GM19193 (cell line): ENCODE measurements around the gene MTR.

Experiments used
- POLR2A ChIP-seq: IDR thresholded peaks from 4 replicates; pipeline ENCODE4 v1.6.1; 2011; ENCODE audit not compliant: insufficient read depth, insufficient read length; ENCODE audit errors: extremely low read depth

The MTR gene

DNA sequence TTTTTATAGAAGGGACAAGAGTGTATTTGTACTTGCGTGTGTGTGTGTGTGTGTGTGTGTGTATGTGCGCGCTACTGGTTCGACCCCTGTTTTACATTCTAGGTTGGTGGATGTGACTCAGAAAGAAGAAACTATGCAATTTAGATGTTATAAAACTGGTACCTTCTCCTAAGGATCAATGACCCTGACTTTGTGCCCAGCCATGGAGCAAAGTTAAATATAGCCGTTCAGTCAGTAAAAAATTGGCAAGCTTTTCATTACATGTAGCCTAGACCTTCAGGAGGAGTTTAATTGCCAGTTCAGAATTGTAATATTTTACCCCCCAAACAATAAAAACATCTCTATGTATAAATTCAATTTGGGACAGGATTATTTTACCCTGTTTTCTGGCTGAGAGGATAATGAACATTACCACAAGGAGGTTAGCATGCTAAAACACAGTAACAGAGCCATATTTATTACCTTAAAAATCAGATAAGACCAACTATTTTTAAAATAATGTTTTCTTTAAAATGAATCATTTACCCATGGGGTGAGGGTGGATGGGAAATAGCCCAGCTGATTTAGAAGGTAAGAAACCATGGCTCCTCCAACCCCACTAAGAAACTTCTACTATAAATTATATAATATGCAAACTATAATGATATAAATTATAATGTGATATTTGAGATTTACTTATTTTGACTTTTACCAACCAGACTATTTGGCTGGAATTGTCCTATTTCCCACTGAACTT is 33.5 kb upstream of the MTR start:
- TF ChIP-seq POLR2A = no peak

DNA sequence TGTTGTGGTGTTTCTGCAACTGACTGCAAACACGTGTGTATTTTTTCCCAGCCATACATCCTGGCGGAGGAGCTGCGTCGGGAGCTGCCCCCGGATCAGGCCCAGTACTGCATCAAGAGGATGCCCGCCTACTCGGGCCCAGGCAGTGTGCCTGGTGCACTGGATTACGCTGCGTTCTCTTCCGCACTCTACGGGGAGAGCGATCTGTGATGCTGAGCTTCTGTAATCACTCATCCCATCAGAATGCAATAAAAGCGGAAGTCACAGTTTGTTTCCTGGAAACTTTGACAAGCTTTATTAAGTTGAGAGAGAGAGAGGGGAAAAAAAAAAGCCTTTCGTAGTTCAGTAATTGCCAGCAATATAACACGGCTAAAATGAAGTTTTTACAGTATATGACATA is 32.7 kb upstream of the MTR start:
- no peak for TF ChIP-seq POLR2A

GRCh38 chr1:236765831-236766230 is 29.3 kb upstream of the MTR start:
- no peak for TF ChIP-seq POLR2A

DNA sequence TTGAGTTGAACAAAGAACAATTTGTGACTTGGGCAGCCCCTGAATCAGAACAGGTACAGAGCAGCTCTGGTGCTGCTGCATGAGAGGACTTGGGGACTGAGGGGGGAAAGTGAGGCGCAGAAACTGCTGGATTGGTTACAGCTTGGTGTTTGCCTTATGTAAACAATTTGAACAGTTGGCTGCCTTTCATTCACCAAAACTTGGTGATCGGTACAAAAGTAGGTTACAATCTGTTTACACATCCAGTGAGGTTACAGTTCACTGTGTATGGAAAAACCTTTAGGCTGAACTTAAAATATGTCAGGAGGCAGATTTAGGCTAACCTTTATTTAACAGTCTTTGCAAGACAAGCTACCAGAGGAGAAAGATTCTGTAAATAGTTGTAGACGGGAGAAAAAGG is 28.6 kb upstream of the MTR start:
- no peak for TF ChIP-seq POLR2A

DNA sequence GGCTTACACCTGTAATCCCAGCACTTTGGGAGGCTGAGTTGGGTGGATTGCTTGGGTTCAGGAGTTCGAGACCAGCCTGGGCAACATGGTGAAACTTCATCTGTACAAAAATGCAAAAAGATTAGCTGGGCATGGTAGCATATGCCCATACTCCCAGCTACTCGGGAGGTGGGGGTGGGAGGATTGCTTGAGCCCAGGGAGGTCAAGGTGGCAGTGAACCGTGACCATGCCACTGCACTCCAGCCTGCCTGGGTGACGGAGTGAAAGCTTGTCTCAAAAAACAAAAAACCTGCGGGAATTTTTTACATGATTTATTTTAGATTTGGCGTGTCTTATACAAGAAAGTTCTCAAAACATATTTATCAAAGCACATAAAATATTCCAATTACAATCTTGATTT is 27.8 kb upstream of the MTR start:
- no peak for TF ChIP-seq POLR2A

DNA sequence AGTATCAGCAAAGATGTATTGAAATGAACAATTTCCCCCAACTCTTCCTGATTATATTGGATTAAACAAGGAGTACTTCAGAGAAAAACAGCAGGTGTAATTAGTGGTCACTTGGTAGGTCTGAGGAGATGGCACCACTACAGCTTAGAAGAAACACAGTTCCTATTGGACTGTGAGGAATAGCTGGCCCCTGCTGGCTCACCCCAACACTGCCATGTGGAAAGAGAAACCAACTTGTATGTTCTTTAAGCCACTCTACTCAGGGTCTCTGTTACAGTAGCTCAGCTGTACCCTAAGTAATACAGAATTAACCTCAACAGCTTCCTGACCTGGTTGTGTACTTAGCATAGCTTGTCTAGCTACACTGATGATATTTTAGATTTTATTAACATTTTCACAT is 26.5 kb upstream of the MTR start:
- no peak for TF ChIP-seq POLR2A

GRCh38 chr1:236773919-236774318 is 21.2 kb upstream of the MTR start:
- TF ChIP-seq POLR2A = no peak

- no peak for TF ChIP-seq POLR2A
These were observed 20.2 kb upstream of the MTR start for GRCh38 chr1:236774926-236775325.

- TF ChIP-seq POLR2A = no peak
These were observed 15.8 kb upstream of the MTR start for GRCh38 chr1:236779312-236779711.

- TF ChIP-seq POLR2A = no peak
These were observed 9.6 kb upstream of the MTR start for GRCh38 chr1:236785477-236785876.

DNA sequence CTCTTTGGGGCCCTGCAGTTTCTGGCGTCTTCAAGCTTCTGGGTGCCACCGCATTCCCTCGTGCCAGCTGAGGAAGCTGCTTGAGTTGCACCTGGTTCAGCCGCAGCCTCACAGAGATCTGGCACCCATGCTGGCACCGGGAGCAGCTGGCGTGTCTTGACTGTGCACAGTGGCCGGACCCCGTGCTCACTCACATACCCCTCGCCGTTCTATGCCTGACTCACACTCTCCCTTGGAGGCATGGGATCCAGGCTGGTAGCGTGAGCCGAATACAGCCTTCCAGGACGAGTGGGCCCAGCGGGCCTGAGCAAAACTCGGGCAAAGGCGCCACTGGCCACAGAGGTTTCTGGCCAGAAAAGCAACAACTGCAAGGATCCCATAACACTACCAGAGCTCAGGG is 8.6 kb upstream of the MTR start:
- TF ChIP-seq POLR2A = no peak

GRCh38 chr1:236794585-236795034 is 482 bp upstream of the MTR start:
- TF ChIP-seq POLR2A = no peak

DNA sequence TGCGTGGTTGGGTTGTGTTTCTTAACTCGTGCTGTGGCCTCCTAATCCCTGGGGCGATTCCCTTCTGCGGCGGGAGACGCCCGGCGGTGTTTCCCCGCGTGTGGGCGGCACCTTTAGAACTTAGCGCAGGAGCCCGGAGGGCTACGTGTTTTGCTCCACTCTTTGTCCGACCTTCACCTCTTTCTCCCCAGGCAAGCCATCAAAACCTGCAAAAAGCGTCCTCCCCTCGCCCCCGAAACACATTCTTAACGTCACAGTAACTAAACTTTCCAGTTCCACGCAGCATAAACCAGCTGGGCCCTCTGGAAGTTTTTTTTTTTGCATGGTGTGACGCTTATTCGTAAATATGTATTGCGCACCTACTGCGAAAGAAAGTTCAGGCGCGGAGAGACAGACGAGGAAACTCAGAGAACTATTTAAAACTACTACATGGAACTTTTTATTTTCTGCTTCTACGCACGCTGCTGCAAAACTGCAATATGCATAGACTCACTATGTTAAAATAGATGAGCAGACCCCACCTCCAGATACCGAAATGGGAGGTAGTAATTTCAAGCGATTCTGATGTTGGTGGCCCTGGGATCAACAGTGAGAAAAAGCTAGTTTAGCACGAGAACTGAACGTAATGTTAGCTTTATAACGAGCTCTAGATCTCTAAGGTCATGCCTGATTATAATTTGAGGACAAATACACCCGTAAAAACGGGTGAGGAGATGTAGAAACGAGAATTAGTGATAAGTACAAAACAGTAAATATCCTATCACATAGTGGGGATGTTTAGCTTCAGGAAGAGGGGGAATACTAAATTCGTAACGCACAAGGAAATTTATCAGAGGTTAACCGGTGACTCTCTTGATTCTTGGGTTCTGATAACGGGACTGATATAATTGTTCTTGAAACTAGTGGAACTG is 920 bp downstream of the MTR start:
- TF ChIP-seq POLR2A = no peak

GRCh38 chr1:236799001-236799400 is 3.9 kb downstream of the MTR start:
- no peak for TF ChIP-seq POLR2A

DNA sequence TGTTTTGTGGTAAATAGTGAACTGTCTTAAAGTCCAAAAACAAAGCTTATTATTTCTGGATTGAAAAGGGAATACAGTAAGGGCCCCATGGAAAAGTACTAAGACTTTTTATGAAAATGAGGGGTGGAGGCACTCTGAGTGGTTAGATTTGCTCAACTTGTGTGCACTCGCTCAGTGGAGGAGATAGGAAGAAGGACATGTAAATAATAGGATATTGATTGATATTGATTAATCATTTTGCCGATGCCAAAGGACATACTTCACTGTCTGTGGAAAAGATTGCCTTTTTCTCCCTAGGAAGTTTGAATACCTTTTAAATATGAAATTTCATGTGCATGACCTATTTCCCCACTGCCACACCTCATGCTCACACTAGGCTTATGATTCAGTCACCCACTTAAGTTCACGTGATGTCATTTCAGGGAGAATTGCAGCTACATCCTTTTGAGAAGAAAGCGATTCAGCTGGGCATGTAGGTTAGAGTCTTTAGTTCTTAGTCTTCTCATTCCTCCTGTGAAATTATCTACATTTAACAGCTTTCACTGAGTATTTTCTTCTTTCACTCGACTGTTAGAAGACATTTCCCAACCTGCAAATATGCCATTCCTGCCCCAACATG is 5.0 kb downstream of the MTR start:
- TF ChIP-seq POLR2A = no peak
